Endothelial cell of hepatic sinusoid (primary cell): Measurements from ENCODE around the gene SLC16A5.

ENCODE experiments used
- in situ Hi-C: cut with HindIII; loops from 2 replicates; pipeline ENCODE4 v1.10.0; 2017; ENCODE audit warnings: low sequenced_read_pairs

The SLC16A5 gene

DNA sequence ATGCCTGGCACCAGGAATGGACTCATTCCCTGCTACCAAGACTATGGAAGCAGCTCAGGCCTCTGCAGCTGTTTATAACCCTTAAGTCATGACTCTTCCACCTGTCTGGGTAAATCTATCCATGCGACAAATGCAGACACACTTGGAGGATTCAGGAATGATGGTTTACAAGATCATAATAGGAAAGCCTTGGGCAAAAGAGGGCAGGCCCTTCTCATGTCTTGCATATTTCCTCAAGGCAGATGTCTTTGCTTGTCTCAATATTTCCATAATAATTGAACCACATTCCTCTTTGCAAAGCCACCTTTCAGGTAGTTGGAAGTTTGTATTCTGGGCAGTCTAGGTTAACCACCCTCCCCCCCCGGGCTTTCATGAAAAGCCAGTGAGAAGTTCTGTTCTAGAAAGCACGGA lies 67.4 kb downstream of the SLC16A5 start:
- in situ Hi-C loops = no loop called here
